Activated CD4-positive, CD25-positive, alpha-beta regulatory T cell treated with anti-CD3 and anti-CD28 coated beads, Interleukin-2, amount 50 U/mL, for 24 hours (primary cell): ENCODE results near the gene CARD9.

Source experiments
- ATAC-seq, 2 donors: fragments of 150-1000 bp; cut with Tn5 transposase; one replicate each; pipeline ENCODE4 v1.10.0; 2021; ENCODE audit warnings: mild to moderate bottlenecking in 1 of 2, moderate library complexity in 1 of 2

Gene CARD9

DNA sequence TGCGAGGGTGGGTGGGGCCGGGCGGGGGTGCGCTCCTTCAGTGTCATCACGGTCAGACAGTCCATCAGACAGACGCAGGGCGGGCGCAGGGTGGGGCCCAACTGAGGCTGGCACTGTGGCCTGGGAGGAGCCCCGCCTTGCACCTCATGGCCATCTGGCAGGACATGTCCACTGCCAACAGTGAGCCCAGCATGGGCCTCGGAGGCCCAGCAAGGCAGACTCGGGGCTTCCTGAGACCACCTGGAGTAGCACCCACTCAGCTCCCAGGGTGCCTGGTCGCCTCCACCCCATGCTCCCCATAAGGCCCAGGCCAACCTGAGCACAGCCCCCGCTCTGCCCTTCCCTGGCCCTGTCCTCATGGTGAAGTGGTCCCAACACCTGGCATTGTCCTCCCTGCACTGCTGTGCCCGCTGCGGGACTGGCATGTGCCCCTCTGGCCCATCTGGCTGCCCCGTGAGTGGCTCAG is 54.7 kb downstream of the CARD9 start:
- no peak for ATAC-seq

- no peak for ATAC-seq
These were observed 55.2 kb downstream of the CARD9 start for GRCh38 chr9:136318111-136318775.

GRCh38 chr9:136317695-136318094 is 55.8 kb downstream of the CARD9 start:
- ATAC-seq = no peak

GRCh38 chr9:136316896-136317676 is 56.4 kb downstream of the CARD9 start:
- no peak for ATAC-seq

- ATAC-seq = no peak
These were observed 57.2 kb downstream of the CARD9 start for GRCh38 chr9:136316271-136316751.

DNA sequence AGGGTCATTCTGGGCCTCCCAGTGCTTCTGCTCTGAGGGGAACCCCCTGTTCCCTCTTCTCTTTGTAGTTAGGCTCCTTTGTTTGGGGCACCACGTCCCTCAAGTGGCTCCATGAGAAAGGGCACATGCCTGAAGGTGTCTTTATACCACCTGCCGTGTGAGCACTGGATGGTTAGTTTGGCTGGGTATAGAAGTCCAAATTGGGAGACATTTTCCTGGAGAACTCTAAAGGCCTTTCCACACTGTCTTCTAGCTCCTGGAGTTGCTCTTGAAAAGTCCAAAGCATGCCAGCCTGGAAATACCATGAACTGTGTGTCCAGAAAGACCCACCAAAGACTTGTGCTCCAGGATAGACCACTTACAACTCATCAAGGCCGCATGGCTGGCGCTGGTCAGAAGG is 58.5 kb downstream of the CARD9 start:
- ATAC-seq = no peak

GRCh38 chr9:136314056-136314416 is 59.4 kb downstream of the CARD9 start:
- ATAC-seq = no peak
